GM18526 (cell line): ENCODE results near the gene RASA3.

Source experiments
- POLR2A ChIP-seq: IDR thresholded peaks from 3 replicates; pipeline ENCODE4 v1.6.1; 2011; ENCODE audit not compliant: insufficient read length; ENCODE audit errors: extremely low read depth

The RASA3 gene

GRCh38 chr13:114073881-114074612 is 58.4 kb downstream of the RASA3 start:
- no peak for TF ChIP-seq POLR2A

GRCh38 chr13:114072421-114072820 is 60.0 kb downstream of the RASA3 start:
- TF ChIP-seq POLR2A: no peak

- TF ChIP-seq POLR2A: no peak
These were observed 60.4 kb downstream of the RASA3 start for GRCh38 chr13:114071991-114072390.

DNA sequence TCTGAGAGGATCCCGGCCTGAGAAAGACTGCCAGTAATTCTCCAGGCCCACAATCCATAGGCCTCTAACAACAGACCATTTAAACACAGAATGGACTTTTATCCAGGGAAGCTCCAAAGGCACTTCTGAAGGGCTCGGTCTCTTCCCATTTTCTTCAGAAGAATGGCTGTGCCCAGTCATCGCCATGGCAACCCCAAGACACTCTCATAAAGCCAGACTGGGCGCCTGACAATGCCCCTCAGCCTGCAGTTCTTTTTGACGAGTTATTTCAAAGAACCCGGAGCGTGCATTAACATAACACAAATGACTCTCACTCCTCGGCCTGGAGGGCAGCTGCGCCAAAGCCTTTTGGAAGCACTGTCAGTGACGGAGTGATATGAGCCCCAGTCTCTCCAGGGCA is 61.0 kb downstream of the RASA3 start:
- no peak for TF ChIP-seq POLR2A

DNA sequence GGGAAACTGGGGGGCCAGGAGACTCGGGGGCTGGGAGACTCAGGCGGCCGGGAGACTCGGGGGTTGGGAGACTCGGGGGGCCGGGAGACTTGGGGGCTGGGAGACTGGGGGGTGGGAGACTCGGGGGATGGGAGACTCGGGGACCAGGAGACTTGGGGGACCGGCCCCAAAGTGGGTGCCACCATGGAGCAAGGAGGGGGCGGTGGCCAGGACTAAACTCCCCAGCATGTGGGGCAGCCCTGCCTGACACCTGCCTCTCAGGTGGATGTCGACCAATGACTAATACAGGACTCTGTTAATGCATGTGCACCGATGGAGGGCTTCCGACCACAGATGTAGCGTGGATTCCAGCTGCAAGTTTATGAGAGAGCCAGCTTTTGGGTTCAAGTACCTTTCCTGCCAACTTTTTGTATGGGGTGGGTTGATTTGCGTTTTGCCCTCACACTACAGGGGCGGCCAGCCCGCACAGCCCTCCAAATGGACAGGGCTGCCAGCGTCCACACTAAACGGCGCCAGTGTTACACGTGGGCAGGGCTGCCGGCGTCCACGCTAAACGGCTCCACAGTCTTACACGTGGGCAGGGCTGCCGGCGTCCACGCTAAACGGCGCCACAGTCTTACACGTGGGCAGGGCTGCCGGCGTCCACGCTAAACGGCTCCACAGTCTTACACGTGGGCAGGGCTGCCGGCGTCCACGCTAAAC is 62.2 kb downstream of the RASA3 start:
- TF ChIP-seq POLR2A: no peak

DNA sequence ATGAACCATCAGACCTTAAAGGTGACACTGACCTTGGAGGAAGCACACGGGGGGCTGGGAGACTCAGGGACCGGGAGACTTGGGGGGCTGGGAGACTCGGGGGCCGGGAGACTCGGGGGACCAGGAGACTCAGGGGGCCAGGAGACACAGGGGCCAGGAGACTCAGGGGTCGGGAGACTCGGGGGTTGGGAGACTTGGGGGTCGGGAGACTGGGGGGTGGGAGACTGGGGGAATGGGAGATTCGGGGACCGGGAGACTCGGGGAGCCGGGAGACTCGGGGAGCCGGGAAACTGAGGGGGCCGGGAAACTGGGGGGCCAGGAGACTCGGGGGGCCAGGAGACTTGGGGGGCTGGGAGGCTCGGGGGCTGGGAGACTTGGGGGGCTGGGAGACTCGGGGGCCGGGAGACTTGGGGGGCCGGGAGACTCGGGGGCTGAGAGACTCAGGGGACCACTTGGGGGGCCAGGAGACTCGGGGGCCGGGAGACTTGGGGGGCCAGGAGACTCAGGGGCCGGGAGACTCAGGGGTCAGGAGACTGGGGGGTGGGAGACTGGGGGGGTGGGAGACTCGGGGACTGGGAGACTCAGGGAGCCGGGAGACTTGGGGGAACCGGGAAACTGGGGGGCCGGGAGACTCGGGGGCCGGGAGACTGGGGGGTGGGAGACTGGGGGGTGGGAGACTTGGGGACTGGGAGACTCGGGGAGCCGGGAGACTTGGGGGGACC is 62.9 kb downstream of the RASA3 start:
- no peak for TF ChIP-seq POLR2A

DNA sequence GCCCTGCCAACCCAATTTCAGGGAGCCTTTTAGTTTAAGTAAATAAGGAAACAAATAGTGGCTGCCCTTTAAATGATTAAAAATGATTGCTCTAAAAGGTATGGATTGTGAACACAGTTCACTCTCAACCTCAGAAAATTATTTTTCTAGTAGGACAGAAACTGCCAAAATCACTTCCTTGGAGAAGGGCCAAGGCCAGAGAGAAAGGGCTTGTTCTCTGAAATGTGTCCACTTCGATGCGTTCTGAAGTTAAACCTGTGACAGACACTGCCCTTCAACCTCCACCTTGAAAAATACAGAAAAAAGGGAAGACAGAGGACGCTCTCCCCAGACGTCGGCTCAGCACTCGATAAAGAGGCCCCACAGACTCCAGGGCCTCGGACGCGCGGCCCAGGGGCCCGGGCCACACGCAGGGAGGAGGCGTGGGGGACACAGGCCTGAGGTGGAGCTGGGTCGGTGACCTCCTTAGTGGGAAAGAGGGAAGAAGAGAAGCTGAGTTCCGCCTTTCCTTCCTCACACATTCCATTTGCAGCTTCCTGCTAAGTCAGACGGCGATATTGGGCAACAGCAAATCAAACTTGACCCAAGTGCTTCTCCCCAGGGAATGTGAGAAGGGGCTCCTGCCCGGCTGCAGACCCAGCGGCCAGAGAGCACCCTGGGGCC is 63.6 kb downstream of the RASA3 start:
- no peak for TF ChIP-seq POLR2A

GRCh38 chr13:114067886-114068651 is 64.4 kb downstream of the RASA3 start:
- no peak for TF ChIP-seq POLR2A

DNA sequence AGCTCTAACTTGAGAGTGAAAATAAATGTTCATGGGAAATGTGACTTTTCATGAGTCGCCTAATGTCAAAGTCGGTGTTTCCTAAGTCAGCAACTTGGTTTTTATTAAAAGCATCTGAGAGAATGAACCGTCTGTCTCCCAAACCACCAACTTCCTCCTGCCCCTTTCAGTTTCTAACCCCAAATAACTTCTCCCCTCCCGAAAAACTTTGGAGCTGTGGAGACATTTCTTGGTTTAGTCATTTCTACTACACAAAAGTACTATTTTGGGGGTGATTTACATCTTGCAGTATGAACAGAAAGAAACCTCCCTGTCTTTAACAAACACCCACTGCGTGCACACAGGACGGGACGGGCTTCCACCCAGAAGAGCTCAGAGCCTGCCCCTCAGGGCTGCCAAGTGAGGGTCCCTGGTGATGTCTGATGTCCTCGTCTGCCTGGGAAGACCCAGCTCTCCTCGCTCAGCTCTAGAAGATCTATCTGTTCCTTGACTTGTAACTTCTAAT is 65.0 kb downstream of the RASA3 start:
- peak; percentile 22 for TF ChIP-seq POLR2A

GRCh38 chr13:114066956-114067355 is 65.5 kb downstream of the RASA3 start:
- no peak for TF ChIP-seq POLR2A

GRCh38 chr13:114065926-114066774 is 66.3 kb downstream of the RASA3 start:
- TF ChIP-seq POLR2A: peak; percentile 32

DNA sequence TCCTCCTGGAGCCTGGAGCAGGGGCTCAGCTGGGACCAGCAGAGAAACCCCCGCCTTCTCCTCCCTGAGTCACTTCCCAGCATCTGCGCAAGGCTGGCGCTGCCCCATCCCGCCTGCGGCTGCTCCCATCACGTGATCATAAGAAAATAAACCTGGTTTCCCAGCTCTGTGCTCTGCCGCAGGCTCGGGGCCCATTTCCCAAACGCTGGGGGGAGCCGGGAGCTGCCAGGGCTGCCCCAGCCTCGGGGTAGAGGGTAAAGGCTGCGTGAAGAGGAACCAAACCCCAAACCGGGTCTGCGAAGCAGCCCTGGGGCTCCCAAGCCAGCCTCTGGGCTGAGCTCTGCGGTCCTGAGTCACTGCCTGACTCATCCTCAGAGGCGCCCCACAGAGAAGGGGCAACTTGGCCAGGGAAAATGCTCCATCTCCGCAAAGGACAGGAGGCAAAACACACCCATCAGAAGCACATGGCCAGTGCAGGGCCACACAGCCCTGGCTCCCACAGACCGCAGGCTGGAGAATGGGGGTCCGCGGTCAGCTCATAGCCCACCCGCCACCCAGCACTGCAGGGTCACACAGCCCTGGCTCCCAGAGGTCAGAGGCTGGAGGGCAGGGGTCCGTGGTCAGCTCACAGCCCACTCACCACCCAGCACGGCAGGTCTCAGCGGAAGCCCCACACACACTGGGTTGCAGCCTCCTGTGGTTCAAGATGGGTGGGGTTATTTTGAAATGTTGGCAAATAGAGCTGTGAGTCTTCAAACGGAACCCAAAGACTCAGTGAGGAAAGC is 67.1 kb downstream of the RASA3 start:
- peak; percentile 42 for TF ChIP-seq POLR2A
